ENCODE results near the gene SLITRK5.

The SLITRK5 gene

GRCh38 chr13:87671031-87671752 is at the start of gene SLITRK5:
Gene SLITRK5 (plus strand): TSS chr13:87671371. CDS start chr13:87675389, 4,018 bp downstream.
- no peak for DNase-seq (ENCODE audit: low spot score)

GRCh38 chr13:87622971-87623370 is 48.2 kb upstream of the SLITRK5 start:
- no peak for DNase-seq (ENCODE audit: low spot score)

GRCh38 chr13:87656306-87656705 is 14.9 kb upstream of the SLITRK5 start:
- no peak for DNase-seq (ENCODE audit: low spot score)

- DNase-seq (ENCODE audit: low spot score): no peak
Measured at GRCh38 chr13:87661471-87661870, 9.7 kb upstream of the SLITRK5 start.

DNA sequence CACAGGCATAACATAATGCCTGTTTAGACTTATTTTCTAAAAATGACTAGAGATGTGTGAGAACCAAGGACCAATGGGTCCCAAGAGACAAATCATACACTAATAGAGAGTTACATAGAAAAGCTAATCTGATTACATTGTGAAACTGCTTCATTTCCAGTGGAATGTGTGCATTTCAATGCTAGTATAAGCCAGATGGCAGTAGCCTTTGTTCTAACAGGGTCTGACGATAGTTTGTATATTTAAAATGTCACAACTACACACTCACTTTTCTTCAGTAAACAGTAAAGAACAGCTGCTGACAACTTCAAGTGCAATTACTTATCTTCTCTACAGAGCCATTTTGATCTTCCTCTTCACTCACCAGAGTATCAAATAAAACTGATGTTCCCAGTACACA is 4.3 kb upstream of the SLITRK5 start:
- DNase-seq (ENCODE audit: low spot score): no peak

DNA sequence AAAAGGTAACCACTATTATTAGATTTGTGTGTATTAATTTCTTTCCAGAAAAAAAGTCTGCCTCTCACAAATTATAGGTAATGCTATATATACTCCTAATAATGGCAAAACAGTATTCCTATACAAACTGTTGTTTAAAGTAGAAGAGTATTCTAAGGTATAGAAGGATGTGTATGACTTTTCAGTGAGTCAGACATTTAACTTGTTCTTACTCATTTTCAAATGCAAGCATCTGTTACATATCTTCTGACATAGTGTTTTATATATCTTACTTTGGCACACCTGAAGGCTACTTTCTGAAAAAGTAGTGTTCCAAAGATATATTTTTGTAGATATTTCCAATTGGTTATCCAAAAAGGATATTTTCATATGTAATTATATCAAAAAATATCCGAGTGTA is 3.5 kb upstream of the SLITRK5 start:
- no peak for DNase-seq (ENCODE audit: low spot score)

GRCh38 chr13:87669379-87669978 is 1.7 kb upstream of the SLITRK5 start:
- no peak for DNase-seq (ENCODE audit: low spot score)

GRCh38 chr13:87671753-87672605 is 808 bp downstream of the SLITRK5 start:
- DNase-seq (ENCODE audit: low spot score): no peak

DNA sequence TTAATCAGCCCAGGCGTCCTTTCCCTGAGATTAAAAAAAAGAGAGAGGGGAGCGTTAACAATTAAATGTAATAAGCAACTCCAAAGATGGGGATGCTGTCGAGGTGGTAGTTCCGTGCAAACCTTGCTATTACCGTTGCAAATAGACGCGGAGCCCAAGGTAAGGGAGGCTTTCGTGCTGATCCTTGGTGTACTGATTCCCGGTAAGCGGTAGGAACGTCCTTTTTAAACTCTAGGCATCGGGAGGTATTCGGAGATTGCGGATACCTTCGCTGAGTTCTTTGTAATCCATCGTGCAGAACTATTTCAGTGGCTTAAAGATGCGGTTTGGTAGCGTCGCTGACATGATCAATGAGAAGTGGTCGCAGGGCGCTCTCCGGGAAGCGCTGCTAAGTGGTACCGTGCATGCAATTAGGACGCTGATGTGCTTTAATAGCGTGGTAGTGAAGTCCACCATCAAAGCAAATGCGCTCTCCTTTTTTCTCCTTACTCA is 3.1 kb downstream of the SLITRK5 start:
- DNase-seq (ENCODE audit: low spot score): no peak

DNA sequence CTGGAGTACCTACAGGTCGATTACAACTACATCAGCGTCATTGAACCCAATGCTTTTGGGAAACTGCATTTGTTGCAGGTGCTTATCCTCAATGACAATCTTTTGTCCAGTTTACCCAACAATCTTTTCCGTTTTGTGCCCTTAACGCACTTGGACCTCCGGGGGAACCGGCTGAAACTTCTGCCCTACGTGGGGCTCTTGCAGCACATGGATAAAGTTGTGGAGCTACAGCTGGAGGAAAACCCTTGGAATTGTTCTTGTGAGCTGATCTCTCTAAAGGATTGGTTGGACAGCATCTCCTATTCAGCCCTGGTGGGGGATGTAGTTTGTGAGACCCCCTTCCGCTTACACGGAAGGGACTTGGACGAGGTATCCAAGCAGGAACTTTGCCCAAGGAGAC is 4.7 kb downstream of the SLITRK5 start:
- DNase-seq (ENCODE audit: low spot score): no peak

GRCh38 chr13:87676254-87677042 is 5.3 kb downstream of the SLITRK5 start:
- DNase-seq (ENCODE audit: low spot score): no peak

DNA sequence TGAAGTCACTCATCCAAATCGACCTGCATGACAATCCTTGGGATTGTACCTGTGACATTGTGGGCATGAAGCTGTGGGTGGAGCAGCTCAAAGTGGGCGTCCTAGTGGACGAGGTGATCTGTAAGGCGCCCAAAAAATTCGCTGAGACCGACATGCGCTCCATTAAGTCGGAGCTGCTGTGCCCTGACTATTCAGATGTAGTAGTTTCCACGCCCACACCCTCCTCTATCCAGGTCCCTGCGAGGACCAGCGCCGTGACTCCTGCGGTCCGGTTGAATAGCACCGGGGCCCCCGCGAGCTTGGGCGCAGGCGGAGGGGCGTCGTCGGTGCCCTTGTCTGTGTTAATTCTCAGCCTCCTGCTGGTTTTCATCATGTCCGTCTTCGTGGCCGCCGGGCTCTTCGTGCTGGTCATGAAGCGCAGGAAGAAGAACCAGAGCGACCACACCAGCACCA is 5.9 kb downstream of the SLITRK5 start:
- no peak for DNase-seq (ENCODE audit: low spot score)

GRCh38 chr13:87677496-87678371 is 6.6 kb downstream of the SLITRK5 start:
- DNase-seq (ENCODE audit: low spot score): no peak

DNA sequence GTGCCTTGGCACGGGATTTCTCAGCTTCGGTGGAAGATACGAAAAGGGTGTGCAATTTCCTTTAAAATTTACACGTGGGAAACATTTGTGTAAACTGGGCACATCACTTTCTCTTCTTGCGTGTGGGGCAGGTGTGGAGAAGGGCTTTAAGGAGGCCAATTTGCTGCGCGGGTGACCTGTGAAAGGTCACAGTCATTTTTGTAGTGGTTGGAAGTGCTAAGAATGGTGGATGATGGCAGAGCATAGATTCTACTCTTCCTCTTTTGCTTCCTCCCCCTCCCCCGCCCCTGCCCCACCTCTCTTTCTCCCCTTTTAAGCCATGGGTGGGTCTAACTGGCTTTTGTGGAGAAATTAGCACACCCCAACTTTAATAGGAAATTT is 7.2 kb downstream of the SLITRK5 start:
- no peak for DNase-seq (ENCODE audit: low spot score)

GRCh38 chr13:87680298-87680697 is 9.1 kb downstream of the SLITRK5 start:
- DNase-seq (ENCODE audit: low spot score): no peak

GRCh38 chr13:87684850-87685742 is 13.9 kb downstream of the SLITRK5 start:
- no peak for DNase-seq (ENCODE audit: low spot score)

DNA sequence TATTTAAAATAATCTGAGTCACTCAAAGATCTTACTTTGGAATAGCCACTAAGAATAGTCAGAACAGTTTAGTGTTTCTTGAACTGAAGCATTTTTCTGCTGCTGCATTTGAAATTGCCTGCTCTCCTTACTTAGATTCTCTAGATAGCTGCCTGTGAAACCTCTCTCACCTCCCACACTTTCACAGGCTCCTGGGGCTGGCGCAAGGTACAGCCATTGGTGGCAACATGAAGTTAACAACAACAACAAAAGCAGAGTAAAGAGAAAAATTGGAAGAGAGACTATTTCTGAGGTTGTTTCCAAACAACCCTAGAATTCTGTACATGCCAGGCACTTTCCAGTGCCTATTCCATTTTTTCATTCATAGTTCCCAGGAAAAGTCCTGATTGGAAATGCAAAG is 25.3 kb downstream of the SLITRK5 start:
- DNase-seq (ENCODE audit: low spot score): no peak

- no peak for DNase-seq (ENCODE audit: low spot score)
Measured at GRCh38 chr13:87698268-87698667, 27.1 kb downstream of the SLITRK5 start.

DNA sequence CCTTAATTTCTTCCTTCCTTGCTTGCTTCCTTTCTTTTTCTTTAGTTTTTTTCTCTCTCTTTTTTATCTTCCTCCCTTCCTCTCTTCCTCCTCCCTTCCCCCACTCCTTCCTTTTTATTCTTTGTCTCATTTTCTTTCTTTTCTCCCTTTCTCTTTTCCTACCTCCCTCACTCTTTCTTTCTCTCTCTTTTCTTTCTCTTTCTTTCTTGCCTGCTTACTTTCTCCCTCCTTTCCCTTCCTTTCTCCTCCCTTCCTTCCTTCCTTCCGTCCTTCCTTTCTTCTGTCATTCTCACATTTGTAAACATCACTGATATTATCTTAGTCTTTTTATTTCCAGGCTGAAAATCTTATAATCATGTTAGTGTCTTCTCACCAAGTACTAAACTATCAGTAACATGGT is 38.8 kb downstream of the SLITRK5 start:
- DNase-seq (ENCODE audit: low spot score): no peak

DNA sequence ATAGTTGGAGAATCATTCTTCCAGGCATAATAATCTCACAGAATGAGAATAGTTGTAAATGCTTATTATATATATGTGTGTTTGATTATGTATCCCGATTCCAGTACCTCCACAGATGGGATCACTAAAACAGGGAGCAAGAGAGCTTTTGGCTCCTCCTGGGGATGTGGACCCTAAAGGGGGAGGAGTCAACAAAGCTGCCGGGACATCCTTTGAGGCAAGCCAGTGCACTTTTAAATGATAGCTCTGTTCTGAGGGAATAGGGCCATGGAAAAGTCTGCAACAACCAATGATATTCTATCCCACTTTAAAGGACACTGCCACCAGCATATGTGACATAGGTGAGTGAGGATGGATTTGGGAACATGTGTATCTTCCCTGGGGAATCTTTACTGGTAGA is 40.8 kb downstream of the SLITRK5 start:
- DNase-seq (ENCODE audit: low spot score): no peak

Data from hematopoietic multipotent progenitor cell treated with erythropoietin and hydrocortisone succinate and interleukin-3 and kit ligand, for 17 days (in vitro differentiated cells).